B cell (primary cell): ENCODE measurements around the gene PDGFA. TPM values are rescaled to one million over a fixed set of nuclear protein-coding genes. Genes with fewer than 3 reads are reported as not detected.

ENCODE experiments used
- ATAC-seq: fragments of 200-7000 bp; cut with Tn5 transposase; one replicate; pipeline ENCODE4 v1.10.0; 2021; ENCODE audit warnings: low read depth, mild to moderate bottlenecking, moderate number of reproducible peaks, moderate library complexity
- CTCF ChIA-PET: fragments of 350-600 bp; sonication (Branson Sonifier 250); formaldehyde crosslinking; loops from one replicate; lab custom pipeline; 2021; ENCODE audit warnings: antibody characterized with exemption, inconsistent platforms; lab: Charles Lee
- POLR2A ChIA-PET: fragments of 350-600 bp; sonication (Branson Sonifier 250); formaldehyde crosslinking; loops from one replicate; lab custom pipeline; 2021; ENCODE audit warnings: antibody characterized with exemption; lab: Charles Lee
- DNase-seq: peaks from one replicate; pipeline ENCODE4 v3.0.0; 2013
- H2AFZ ChIP-seq: 2 replicates; pipeline ENCODE4 v1.6.1; 2012; ENCODE audit warnings: mild to moderate bottlenecking, low read depth, low read length; ENCODE audit not compliant: insufficient read depth, poor library complexity, severe bottlenecking
- H3K27ac ChIP-seq, 2 donors: 1 replicate in 1 of 2; 2 replicates in 1 of 2; pipeline ENCODE4 v1.5.1; 2012 to 2013; ENCODE audit warnings: low read length in 2 of 2, mild to moderate bottlenecking in 2 of 2, moderate library complexity in 1 of 2
- H3K27me3 ChIP-seq, 4 experiments: fragments of 200-600 bp in 1 of 4; sonication (generic) in 1 of 4; replicated peaks in 1 of 4; 1 replicate in 2 of 4; 2 replicates in 2 of 4; pipeline versions ENCODE4 v1.6.1 to v1.7.0; 2013 to 2016; ENCODE audit warnings: low read length in 3 of 4, mild to moderate bottlenecking in 2 of 4, mixed read lengths in 1 of 4, moderate library complexity in 1 of 4; ENCODE audit not compliant: insufficient read depth in 4 of 4, control insufficient read depth in 3 of 4; ENCODE audit errors: control extremely low read depth in 1 of 4
- H3K36me3 ChIP-seq, 2 experiments: replicated peaks in 1 of 2; 1 replicate in 1 of 2; 2 replicates in 1 of 2; pipeline versions ENCODE4 v1.6.1 to v1.7.1; 2013; ENCODE audit warnings: low read length in 1 of 2; ENCODE audit not compliant: insufficient read depth in 2 of 2, control insufficient read depth in 1 of 2; ENCODE audit errors: control extremely low read depth in 1 of 2, extremely low read depth in 1 of 2
- H3K4me1 ChIP-seq, 2 donors: fragments of 200-600 bp in 1 of 2; sonication (generic) in 1 of 2; 1 replicate in 1 of 2; 2 replicates in 1 of 2; pipeline versions ENCODE4 v1.5.1 to v1.6.1; 2013 to 2017; ENCODE audit warnings: low read length in 2 of 2; ENCODE audit not compliant: control insufficient read depth in 2 of 2, insufficient read depth in 2 of 2
- H3K4me2 ChIP-seq: replicated peaks from 2 replicates; pipeline ENCODE3; 2012; ENCODE audit warnings: mild to moderate bottlenecking, low read depth, low read length; ENCODE audit not compliant: poor library complexity, severe bottlenecking
- H3K4me3 ChIP-seq, 5 experiments: fragments of 200-600 bp in 1 of 5; sonication (generic) in 1 of 5; 1 replicate in 3 of 5; 2 replicates in 2 of 5; pipeline versions ENCODE4 v1.5.1 to v1.7.0; 2011 to 2016; ENCODE audit warnings: low read length in 4 of 5, mild to moderate bottlenecking in 4 of 5, low read depth in 2 of 5, control low read depth in 1 of 5, moderate library complexity in 1 of 5; ENCODE audit not compliant: insufficient read depth in 1 of 5; ENCODE audit errors: control extremely low read depth in 1 of 5, extremely low read depth in 1 of 5
- H3K79me2 ChIP-seq: fragments of 200-600 bp; sonication (generic); one replicate; pipeline ENCODE4 v1.6.0; 2016; ENCODE audit warnings: low read length; ENCODE audit not compliant: control insufficient read depth, insufficient read depth
- H3K9ac ChIP-seq: fragments of 200-600 bp; sonication (generic); 2 replicates; pipeline ENCODE4 v1.6.1; 2017; ENCODE audit warnings: mild to moderate bottlenecking, low read length, moderate library complexity
- H3K9me3 ChIP-seq, 3 donors: one replicate each; pipeline versions ENCODE4 v1.6.1 to v1.7.1; 2013; ENCODE audit warnings: low read length in 2 of 3; ENCODE audit not compliant: control insufficient read depth in 2 of 3, insufficient read depth in 1 of 3; ENCODE audit errors: control extremely low read depth in 1 of 3
- H4K20me1 ChIP-seq: 2 replicates; pipeline ENCODE4 v1.6.0; 2012; ENCODE audit warnings: mild to moderate bottlenecking, low read length; ENCODE audit not compliant: insufficient read depth, control insufficient read depth, poor library complexity, severe bottlenecking
- H3K27ac Mint-ChIP-seq: one replicate; pipeline ENCODE4 v1.8.0; 2021; ENCODE audit warnings: mixed read lengths
- H3K27me3 Mint-ChIP-seq: one replicate; pipeline ENCODE4 v1.8.0; 2021; ENCODE audit warnings: mixed read lengths
- H3K4me1 Mint-ChIP-seq: one replicate; pipeline ENCODE4 v1.8.0; 2021; ENCODE audit warnings: mixed read lengths
- H3K4me3 Mint-ChIP-seq: one replicate; pipeline ENCODE4 v1.8.0; 2021; ENCODE audit warnings: mixed read lengths
- H3K9me3 Mint-ChIP-seq: one replicate; pipeline ENCODE4 v1.8.0; 2022; ENCODE audit warnings: mixed read lengths; ENCODE audit not compliant: insufficient read depth
- CTCF ChIP-seq: fragments of 200-600 bp; IDR thresholded peaks from one replicate; pipeline ENCODE4 v1.8.0; 2022; ENCODE audit warnings: antibody characterized with exemption, mild to moderate bottlenecking
- EZH2 ChIP-seq: IDR thresholded peaks from 2 replicates; pipeline ENCODE4 v1.6.1; 2012; ENCODE audit warnings: borderline replicate concordance, low read depth, mild to moderate bottlenecking, moderate library complexity, low read length; ENCODE audit not compliant: insufficient read depth, poor library complexity, severe bottlenecking
- WGBS: methylation state at CpG from one replicate; pipeline ENCODE4 v1.1.5; 2013; ENCODE audit warnings: missing lambda C conversion rate; ENCODE audit not compliant: insufficient coverage; 5-methylcytosine and 5-hydroxymethylcytosine counted together
- intact Hi-C: fragments of 100-400 bp; cut with micrococcal nuclease; formaldehyde crosslinking; loops from one replicate; pipeline ENCODE4 v1.10.0; 2022
- polyA plus RNA-seq: library from polyadenylated mRNA; depleted of rRNA; stranded (reverse); fragments of >200 nt; gene quantifications from 2 replicates; pipeline ENCODE4 v1.2.3, GENCODE V29; 2012
- total RNA-seq, 2 donors: library from RNA; stranded (reverse); fragments of 120-200 nt in 1 of 2; gene quantifications; 1 replicate in 1 of 2; 2 replicates in 1 of 2; pipeline versions ENCODE4 v1.2.3 to v1.2.4, GENCODE V29; 2013 to 2022

Gene PDGFA
- total and polyA plus RNA-seq, 2 donors (not counting 1 experiment from before 2014, with no cell fraction given) = 0.36 to 1.5 TPM

GRCh38 chr7:544338-545221 is 24.9 kb upstream of the PDGFA start:
- H3K79me2 ChIP-seq = no peaks in the 10 kb centered on the region
- 92% methylated on average over 16 of the region's 18 CpGs for WGBS
- no peak overlapping the region for H3K27ac ChIP-seq
- Mint-ChIP-seq H3K4me3 (no peak overlapping the region), H3K27me3 (no peaks in the 10 kb centered on the region), H3K4me1 (peaks cover 4% of the 10 kb centered on the region), H3K9me3 (no peaks in the 10 kb centered on the region), H3K27ac (no peak overlapping the region)
- no peak for DNase-seq
- peaks cover 0 to 19% (median 0%) of the 10 kb centered on the region in 3 donors for H3K9me3 ChIP-seq
- TF ChIP-seq CTCF (no peak), EZH2 (no peak)
- H3K4me3 ChIP-seq = no peak overlapping the region
- no peaks in the 10 kb centered on the region for H3K36me3 ChIP-seq
- H3K4me2 ChIP-seq = no peak overlapping the region
- no peak overlapping the region for H3K9ac ChIP-seq
- ATAC-seq = no peak
- H2AFZ ChIP-seq = no peak overlapping the region
- no peaks in the 10 kb centered on the region for H3K4me1 ChIP-seq
- POLR2A ChIA-PET = no interaction called here
- H3K27me3 ChIP-seq = no peaks in the 10 kb centered on the region
- intact Hi-C loops = no loop called here
- no peaks in the 10 kb centered on the region for H4K20me1 ChIP-seq
- CTCF ChIA-PET = no interaction called here
